ENCODE results near the gene LRP4. TPM values are rescaled to one million over a fixed set of nuclear protein-coding genes. Genes with fewer than 3 reads are reported as not detected.

LRP4 gene
- total RNA-seq, 1 donor from 2014 or later, result 49.3 TPM

GRCh38 chr11:46808799-46809431 is 109.4 kb downstream of the LRP4 start:
- Mint-ChIP-seq H3K9me3 (ENCODE audit: unreplicated experiment) (no peaks in the 10 kb centered on the region), H3K4me3 (ENCODE audit: unreplicated experiment) (no peak overlapping the region), H3K36me3 (ENCODE audit: unreplicated experiment) (peaks cover 30% of the 10 kb centered on the region), H3K27me3 (ENCODE audit: unreplicated experiment) (no peaks in the 10 kb centered on the region), H3K27ac (ENCODE audit: unreplicated experiment) (peak overlapping the region; percentile 45), H3K4me1 (ENCODE audit: unreplicated experiment) (peaks cover 10% of the 10 kb centered on the region)
- peak; percentile 61 for TF ChIP-seq CTCF (IDR thresholded peaks at IDR 0.05)
- no peak for DNase-seq (ENCODE audit: extremely low spot score, unreplicated experiment)

Other genes starting within 250 kb of the LRP4 start
- gene ARHGAP1, start 217.9 kb downstream of the LRP4 start, total RNA-seq, result 97.2 and 98.1 TPM in 2 replicates
- 11.2 and 14.5 TPM in 2 replicates for gene ZNF408, start 217.5 kb downstream of the LRP4 start, total RNA-seq
- 0.19 TPM in 1 of 2 replicates, not detected in the other for gene F2, start 199.3 kb downstream of the LRP4 start, total RNA-seq
- 101 and 113 TPM in 2 replicates for gene CKAP5, start 72.3 kb downstream of the LRP4 start, total RNA-seq
- 36.9 and 37.1 TPM in 2 replicates for gene CSTPP1, start 18.2 kb upstream of the LRP4 start, total RNA-seq

Data from osteocyte (in vitro differentiated cells).